Activated T-helper 9 cell treated with anti-CD3 and anti-CD28 coated beads, Interleukin-2, amount 50 U/mL, for 16 hours (primary cell): ENCODE results near the gene YTHDF1.
A peak's percentile ranks its signal among the peaks of the same experiment; 100 is the strongest.

Experiments
- DNase-seq: peaks from one replicate; pipeline ENCODE4 v3.0.0-alpha.2; 2020; ENCODE audit warnings: low read depth

Gene YTHDF1

DNA sequence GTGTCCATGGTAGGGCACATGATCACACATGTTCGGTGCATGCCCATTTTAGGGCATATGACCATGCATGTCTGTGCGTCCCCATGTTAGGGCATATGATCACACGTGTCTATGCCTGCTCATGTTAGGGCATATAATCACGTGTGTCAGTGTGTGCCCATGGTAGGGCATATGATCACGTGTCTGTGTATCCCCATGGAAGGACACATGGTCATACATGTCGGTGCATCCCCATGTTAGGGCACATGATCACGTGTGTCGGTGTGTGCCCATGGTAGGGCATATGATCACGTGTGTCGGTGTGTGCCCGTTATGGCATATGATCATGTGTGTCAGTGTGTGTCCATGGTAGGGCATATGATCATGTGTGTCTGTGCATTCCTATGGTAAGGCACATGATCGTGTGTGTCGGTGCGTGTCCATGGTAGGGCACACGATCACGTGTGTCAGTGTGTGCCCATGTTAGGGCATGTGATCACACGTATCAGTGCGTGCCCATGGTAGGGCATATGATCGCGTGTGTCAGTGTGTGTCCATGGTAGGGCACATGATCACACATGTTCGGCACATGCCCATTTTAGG, 30.6 kb downstream of the YTHDF1 start:
- DNase-seq, result no peak

DNA sequence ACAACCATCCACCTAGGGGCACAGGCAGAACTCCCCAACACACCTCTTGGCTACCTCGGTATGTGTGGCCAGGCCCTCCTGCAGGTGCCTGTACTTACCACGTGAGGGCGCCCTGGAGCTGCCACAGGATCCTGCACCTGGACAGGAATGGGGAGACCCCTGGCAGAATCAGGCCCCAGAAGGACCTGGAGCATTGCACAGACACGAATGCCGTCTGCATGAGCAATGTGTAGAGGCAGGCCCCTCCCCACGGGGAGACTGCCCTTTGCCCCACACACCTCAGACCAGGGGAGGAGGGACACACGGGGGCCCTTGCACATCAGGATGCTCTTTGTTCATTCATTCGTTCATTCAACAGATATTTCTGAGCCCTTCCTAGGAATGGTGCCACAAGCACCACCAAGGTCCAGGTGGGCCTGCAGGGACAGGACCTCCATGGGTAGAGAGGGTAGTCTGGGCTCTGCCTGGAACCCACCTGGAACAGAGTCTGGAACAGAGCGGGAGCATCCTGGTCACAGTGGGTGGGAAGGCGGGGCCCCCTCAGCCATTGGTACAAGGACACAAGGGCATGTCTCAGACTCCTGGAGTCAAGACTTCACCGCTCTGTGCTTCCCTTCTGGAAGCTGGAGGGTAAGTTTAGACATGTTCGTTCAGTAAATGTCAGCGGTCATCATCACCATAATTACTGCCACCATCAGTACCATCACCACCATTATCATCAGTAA, 32.3 kb downstream of the YTHDF1 start:
- DNase-seq, result no peak

DNA sequence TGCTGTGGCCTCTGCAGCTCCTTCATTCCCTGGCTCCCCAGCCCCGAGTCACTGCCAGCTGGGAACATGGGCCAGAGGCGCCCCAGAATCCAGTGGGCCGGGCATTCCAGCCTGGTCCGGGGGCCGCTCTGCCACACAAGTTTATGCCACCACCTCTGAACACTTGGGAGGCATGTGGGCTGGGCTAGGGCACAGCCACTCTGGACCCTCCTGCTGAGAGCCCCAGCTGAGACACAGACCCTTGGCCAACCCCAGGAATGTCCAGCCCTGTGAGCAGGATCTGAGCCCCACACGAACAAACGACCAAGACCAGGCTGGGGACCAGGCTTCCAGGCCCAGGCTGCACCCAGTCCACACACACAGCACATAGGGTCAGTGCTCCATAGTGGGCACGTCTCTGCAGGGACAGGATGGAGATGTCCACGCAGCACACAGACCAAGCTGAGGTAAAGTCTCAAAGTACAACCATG, 33.0 kb downstream of the YTHDF1 start:
- no peak for DNase-seq

DNA sequence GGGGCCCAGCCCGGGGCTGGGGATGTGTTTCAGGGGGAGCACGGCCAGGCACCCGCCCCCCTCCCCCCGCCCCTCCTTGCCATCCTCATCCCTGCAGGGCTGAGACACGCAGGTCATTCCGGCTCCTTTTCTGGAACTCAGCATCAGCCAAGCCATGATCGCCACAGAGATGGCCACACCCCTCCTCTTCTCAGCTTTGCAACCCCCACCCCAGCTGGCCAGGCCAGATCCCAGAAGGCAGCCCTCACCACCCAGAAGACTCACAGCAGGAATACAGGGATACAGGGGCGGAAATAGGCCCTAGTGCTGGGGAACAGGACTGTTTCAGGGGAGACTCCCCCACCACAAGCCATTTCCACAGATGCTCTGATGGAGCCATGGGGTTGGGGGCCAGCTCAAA, 33.5 kb downstream of the YTHDF1 start:
- DNase-seq, result no peak

DNA sequence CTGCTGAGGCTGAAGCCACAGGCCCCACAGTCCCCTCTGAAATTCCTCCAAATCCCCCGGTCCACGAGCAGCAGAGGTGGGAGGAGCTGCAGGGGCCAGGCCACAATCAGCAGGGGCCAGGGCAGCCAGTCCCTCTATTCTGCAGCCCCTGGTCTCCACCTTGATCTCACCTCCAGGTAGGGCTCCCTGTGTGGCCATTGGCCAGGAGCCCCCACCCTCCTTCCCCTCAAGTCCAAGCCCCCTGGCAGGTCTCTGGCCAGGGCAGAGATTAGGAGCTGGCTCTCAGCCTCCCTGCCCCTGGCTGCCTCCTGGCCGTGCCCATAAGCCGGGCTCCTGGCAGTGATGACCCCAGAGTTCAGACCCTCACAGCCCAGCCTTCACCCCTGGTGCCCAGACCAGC, 34.7 kb downstream of the YTHDF1 start:
- DNase-seq, result no peak

DNA sequence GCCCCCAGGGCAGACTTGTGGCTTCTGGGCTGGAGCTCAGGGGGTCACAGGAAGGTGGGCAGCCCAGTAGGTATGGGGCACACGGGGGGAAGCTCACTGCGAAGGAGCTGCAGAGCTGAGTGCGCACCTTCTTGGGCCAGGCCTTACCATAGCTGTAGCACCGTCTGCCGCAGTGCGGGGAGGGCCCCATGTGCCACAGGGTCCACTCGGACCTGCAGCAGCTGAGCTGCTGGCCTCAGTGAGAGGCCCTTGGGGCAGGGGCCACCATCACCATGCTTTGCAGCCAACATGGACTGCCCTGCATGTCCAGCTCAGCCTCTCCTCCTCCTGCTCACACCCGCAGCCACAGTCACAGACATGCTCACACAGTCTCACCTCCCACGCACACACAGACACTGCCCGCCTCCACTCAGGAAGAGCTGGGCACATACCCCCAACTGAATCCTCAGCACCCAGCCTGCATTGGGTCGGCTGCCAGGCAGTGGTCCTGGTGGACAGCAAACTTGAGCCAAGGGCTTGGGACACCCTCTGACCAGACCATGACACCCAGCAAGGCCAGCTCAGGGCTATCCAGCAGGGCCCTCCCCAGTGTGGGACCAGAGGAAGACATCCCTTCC, 35.3 kb downstream of the YTHDF1 start:
- DNase-seq, result no peak

DNA sequence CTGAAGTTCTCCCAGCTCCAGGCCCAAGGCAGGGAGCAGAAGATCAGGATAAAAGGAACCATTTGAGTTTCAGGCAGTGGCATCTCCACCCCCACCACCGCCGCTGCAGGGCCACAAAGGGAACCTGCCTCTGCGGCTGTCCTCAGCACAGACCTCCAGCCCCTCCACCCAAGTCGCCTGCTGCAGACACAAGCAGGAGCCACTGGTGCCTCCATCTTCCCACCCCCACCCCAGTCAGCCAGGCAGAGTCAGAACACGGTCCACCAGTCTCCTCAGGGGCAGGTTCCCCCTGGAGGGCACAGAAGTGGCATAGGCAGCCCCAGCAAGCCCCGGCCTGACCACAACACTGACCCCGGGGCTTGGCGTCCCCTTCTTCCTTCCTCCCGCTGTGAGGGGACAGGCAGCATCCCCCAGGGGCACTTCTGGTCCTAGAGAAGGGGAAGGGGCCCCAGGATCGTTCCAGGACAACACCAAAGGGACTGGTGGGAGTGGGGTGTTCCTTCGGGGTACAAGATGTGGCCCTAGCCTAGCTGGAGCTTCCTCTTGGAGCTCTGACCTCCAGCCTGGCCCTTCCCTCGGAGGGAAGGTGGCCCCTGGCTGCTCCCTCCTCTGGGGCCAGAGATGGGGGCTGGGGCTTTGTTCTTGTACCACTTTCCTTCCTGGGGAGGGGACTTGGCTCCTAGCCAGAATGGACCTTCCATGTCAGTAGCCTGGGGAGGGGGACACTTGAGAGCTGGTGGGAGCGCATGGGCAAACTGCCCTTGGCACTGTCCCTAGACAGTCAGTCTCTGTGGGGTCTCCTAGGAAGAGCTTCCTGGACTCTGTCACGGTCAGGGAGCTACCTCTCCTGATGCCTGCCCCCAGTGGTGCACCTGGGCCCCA, 36.0 kb downstream of the YTHDF1 start:
- DNase-seq, result no peak

DNA sequence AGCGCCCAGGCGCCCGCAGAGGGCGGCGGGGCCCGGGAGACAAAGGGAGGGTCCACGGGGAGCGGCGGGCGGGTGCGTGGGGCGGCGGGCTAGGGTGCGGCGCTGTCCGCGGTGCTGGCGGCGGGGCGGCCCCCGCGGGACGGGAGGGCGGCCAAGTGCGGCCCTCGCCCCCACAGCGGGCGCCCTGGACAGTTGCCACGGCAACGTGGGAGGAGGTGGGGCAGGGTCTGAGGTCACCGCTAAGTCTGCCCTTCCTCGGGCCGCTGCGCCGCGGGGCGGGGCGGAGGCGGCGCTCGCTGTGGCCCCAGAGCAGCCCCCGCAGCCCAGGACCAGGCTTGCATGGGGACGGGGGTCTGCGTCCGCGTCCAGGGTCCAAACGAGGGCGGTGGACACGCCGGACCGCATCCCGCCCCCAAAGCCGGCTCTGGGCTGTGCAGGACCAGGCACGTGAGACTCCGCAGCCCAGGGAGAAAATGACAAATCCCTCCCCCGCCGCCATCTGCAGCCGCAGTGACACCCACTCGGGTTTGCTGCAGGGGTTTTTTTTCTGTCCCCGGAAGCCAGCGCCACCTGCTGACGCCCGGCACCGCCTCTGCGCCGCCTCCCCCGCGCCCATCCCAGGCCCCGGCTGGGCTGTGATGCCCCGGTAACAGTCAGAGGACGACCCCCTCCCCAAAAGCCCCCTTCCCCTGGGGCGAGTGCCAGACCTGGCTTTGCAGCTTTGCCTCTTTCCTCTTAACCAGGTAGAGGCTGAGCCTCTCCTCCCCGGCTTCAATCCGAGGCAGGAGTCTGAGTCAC, 36.8 kb downstream of the YTHDF1 start:
- peak; percentile 54 for DNase-seq

DNA sequence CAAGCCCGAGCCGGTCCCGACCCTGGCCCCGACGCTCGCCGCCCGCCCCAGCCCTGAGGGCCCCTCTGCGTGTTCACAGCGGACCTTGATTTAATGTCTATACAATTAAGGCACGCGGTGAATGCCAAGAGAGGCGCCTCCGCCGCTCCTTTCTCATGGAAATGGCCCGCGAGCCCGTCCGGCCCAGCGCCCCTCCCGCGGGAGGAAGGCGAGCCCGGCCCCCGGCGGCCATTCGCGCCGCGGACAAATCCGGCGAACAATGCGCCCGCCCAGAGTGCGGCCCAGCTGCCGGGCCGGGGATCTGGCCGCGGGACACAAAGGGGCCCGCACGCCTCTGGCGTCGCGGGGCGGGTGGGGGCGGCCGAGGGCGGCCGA, 37.5 kb downstream of the YTHDF1 start:
- no peak for DNase-seq

DNA sequence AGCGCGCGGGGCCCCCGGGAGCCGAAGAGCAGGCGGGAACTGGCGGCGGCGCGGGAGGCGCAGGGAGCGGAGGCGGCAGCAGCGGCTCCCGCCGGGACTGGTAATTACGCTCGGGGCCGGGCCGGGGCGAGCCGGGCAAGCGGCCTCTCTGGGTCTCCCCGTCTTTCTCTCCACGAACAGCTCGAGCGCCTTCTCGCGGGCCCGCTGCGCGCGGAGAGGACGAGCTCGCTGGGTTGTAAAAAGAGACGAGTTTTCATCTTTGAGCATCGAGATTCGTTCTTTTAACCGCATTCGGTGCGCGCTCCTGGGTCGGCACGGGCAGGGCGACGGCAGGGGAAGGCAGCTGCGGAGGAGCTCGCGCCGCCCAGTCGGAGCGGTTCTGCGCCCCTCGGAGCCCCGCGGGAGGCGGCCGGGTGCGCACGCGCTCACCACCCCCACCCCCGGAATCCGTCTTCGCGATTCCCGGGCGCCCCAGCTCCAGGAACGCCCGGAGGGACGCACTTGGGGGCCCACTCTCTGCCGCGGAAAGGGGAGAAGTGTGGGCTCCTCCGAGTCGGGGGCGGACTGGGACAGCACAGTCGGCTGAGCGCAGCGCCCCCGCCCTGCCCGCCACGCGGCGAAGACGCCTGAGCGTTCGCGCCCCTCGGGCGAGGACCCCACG, 38.0 kb downstream of the YTHDF1 start:
- no peak for DNase-seq

DNA sequence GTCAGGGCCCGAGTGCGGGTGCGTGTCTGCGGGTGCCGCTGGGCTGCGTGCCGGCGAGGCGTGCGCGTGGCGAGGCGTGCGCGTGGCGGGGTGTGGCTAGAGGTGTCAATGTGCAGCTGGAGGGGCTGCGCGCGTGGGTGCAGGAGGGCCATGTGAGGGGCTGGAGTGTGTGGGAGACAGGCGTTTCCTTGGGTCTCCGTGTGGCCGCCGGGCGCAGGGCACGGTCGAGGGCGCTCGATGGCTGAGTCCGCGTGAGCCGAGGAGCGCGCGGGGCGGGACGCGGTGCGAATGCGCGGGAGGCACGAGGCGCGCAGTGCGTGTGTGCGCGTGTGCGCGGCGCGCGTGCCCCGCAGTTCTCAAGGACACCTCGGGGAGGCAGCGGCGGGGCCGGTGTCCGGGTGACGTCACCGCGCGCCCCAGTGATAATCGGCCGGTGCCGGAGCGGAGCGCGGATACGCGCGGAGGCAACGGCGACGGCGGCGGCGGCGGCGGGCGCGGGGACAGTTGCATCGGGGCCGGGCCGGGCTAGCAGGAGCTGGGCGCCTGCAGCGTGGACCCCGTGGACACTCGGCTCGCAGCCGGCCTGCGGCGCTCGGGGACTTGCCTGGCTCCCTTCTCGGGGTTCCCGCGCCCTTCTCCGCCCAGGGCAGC, 38.7 kb downstream of the YTHDF1 start:
- no peak for DNase-seq

DNA sequence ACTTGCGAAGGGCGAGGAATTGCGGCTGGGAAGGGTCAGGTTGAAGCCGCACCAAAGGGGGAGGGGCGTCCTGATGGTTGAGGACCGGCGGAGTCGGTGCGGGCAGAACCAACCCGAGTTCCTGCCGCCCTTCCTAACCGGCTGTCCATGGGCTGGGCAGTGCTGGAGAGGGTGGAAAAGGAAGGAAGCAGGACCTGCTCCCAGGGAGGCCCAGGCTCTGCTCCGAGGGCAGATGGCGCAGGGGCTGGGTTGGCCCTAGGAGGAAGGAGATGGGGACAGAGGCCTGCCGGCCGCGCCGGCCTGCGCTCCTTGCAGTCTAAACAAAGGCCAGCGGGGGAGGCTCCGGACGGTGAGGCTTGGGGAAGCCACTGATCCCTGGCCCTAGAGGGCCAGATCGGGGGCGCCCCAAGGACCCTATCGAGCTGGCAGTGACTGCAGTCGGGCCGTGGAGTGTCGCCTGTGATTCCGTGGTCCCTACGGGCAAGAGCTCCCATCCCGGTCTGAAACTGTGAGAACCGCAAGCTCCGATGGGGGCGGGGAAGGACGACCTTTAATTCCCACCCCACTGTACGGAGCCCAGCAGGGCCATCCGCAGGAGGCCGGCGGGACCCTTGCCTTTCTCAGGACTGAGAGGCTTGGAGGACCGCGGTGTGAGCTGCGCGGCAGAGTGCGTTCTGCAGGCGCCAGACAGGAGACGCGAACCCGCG, 39.4 kb downstream of the YTHDF1 start:
- DNase-seq, result no peak

DNA sequence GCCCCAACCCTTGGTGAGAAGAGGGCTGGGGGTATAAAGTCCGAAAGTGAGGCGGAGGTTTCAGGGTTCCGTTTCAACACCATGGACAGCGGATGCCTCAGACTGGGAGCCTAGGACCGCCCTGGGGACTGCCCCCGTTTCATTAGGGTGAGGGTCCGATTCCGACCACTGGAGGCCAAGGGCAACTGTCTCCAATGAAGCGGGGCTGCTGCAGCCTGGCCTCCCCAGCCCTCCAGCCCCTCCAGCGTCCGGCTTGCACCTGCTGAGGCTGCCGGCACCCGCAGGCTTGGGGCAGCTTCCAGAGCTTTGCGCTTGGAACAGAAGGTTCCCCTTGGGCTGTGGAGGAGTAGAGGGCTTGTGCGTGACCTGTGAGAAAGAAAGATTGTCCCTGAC, 39.9 kb downstream of the YTHDF1 start:
- DNase-seq, result no peak

DNA sequence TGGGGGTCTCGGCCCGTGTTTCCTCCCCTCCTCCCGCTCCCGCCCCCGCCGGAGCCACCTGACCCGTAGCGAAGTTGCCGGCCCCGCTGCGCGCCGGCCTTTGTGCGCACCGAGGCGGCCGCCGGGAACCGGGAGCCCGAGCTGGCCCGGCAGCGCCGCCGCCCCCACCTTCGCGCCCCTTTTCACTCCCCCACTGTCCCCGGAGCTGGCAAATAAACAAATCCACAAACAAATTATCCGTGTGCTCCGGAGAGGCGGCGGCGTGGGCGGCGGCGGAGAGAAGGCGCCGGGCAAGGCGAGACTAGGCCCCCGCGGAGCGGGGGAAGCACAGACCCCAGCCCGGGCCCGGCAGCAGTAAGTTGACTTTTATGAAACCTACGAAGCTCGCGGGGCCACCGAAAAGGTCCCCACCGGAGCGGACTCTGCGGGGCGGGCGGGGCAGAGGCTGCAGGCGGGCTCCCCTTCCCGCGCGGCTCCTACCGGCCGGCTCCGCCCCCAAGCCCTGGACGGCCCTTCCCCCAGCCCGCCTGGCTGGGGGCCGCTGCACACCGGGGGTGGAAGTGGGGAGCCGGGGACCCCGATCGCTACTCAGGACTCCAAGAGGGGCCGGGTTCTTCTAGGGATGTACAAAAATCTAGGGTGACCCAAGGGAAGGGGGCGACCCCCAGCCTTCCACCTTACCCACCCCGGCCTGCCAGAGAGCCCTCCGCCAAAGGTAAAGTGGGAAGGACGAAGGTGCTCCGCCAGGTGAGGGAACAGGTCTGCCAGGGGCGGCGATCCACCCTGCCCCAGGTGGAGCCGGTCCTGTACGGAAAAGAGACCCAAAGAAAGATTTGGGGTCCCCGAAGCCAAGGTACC, 40.7 kb downstream of the YTHDF1 start:
- DNase-seq, result no peak

DNA sequence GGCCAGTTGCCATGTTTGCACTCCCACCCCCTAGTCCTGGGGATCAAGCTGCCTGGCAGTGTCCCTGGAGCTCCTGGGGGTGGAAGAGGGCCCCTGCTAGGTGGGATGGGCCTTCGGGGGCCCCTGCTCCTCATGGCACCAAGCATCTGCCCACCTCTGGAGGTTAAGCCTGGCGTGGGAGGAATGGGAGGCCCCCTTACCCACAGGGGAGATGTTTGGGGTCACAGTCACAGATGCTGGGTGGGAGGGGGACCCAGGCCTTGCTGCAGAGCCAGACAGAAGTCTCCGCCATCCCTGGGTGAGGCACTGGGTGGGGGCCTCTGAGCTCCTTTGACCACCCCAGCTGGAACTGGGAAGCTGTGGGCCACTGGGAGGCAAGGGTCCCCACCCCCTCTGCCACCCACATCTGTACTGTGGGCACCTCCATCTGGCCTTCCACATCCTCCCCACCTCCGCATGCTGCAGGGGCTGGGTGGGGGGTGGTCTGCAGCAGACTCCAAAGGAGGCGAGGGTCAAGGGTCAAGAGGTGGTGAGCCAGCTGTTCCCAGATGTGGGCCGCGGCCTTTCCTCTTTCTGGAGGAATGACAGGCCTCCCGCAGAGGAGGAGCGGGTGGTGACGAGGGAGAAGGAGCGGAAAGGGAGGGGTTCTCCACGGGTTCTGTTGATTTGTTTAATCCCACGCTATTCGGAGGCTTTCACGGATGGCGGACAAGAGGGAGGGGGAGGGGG, 41.5 kb downstream of the YTHDF1 start:
- DNase-seq, result no peak

DNA sequence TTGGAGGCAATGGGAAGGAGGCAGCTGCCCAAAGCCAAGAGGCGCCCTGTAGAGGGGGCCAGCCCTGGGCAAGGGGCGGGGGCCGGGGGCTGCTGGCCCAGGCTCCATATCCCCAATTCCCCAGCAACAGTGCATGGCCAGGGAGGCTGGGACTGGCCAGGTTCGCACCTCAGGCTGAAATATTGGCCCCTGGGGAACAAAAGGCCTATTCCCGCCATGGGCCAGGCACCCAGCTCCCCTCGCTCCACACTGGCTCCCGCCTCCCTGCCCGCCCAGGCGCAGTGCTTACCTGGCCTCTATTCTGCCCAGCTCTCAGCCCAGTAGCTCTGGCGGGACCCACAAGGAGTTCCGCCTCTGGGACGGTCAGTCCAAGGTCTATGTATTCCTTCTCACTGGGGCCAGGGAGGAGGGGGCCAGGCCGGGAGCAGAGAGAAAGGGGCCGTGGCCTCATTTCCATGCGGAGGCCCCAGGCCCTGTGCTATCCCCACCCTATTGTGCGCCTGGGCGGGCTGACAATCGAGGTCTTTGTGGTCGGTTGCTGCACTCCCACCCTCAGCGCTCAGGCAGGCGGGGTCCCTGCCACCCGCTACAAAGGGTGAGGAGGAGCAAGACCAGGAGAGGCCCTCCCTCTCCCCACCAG, 42.3 kb downstream of the YTHDF1 start:
- DNase-seq, result no peak

DNA sequence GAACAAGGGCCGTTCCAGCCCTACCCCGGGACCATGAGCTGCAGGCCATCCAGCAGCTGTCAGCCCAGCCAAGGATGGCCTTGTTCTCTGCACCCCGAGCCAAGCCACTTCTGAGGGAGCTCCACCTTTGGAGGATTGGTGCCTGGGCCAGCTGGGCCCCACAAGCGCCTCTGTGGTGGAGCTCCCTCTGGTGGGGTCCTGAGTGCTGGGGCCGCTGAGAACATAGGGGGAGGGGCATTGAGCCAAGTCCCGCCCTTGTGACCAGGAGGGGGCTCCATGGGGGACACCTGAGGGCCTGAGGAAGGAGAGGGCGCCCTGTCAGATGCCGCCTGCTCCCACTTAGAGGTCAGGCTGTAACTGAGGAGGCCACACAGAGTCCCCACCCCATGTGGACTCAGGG, 43.2 kb downstream of the YTHDF1 start:
- no peak for DNase-seq

DNA sequence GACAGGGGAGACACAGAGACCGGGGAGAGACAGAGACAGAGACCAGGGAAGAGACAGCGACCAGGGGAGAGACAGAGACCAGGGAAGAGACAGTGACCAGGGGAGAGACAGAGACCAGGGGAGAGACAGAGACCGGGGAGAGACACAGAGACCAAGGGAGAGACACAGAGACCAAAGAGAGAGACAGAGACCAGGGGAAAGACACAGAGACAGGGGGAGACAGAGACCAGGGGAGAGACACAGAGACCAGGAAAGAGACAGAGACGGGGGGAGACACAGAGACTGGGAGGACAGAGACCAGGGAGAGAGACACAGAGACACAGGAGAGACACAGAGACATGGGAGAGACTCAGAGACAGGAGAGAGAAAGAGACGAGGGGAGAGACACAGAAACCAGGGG, 43.9 kb downstream of the YTHDF1 start:
- DNase-seq, result no peak
